Measurements from ENCODE around the gene SP3. TPM values are rescaled to one million over a fixed set of nuclear protein-coding genes. Genes with fewer than 3 reads are reported as not detected.
"Not testable (repeated sequence)": the region's sequence is repeated elsewhere in the genome, so short reads cannot be mapped to it uniquely, and the experiment has no call there.

Gene SP3
- total RNA-seq, 2 experiments from 2014 or later: 80.5 to 84.0 TPM

- POLR2A ChIA-PET: interaction anchor here (0.6 kb wide), 1 partner anchor 45 kb away, joined by 5 read pairs; no protein-coding TSS in a partner anchor
- H3K36me3 Mint-ChIP-seq (ENCODE audit: low read depth): no peaks in the 10 kb centered on the region
- no peak for ATAC-seq
- H3K27me3 Mint-ChIP-seq: no peaks in the 10 kb centered on the region
- intact Hi-C loops (cut with micrococcal nuclease): no loop called here
- CTCF ChIA-PET: no interaction called here
- no peak for TF ChIP-seq CTCF (IDR thresholded peaks at IDR 0.05)
- no peaks in the 10 kb centered on the region for H3K9me3 Mint-ChIP-seq
- no peak overlapping the region for H3K27ac Mint-ChIP-seq
- no peak for DNase-seq
- peaks cover 25% of the 10 kb centered on the region for H3K4me1 Mint-ChIP-seq (ENCODE audit: low read depth)
- no peak overlapping the region for H3K4me3 Mint-ChIP-seq
These were observed 68.4 kb downstream of the SP3 start for GRCh38 chr2:173896755-173897154.

- Mint-ChIP-seq H3K36me3 (ENCODE audit: low read depth) (peaks cover 4% of the 10 kb centered on the region), H3K27ac (no peak overlapping the region), H3K4me3 (no peak overlapping the region), H3K9me3 (peaks cover 5% of the 10 kb centered on the region), H3K4me1 (ENCODE audit: low read depth) (peaks cover 10% of the 10 kb centered on the region), H3K27me3 (peaks cover 8% of the 10 kb centered on the region)
- ChIA-PET POLR2A (no interaction called here), CTCF (no interaction called here)
- ATAC-seq: no peak
- DNase-seq: no peak
- intact Hi-C loops (cut with micrococcal nuclease): no loop called here
- TF ChIP-seq CTCF (IDR thresholded peaks at IDR 0.05): no peak
These were observed 72.8 kb downstream of the SP3 start for GRCh38 chr2:173892341-173892740.

- peaks cover 8% of the 10 kb centered on the region for H3K27me3 Mint-ChIP-seq
- DNase-seq (no peak), ATAC-seq (no peak)
- POLR2A ChIA-PET: no interaction called here
- no peak overlapping the region for H3K27ac Mint-ChIP-seq
- no peak for TF ChIP-seq CTCF (IDR thresholded peaks at IDR 0.05)
- H3K4me3 Mint-ChIP-seq: no peak overlapping the region
- peaks cover 5% of the 10 kb centered on the region for H3K9me3 Mint-ChIP-seq
- CTCF ChIA-PET: no interaction called here
- intact Hi-C loops (cut with micrococcal nuclease): no loop called here
- H3K4me1 Mint-ChIP-seq (ENCODE audit: low read depth): peaks cover 10% of the 10 kb centered on the region
- peaks cover 4% of the 10 kb centered on the region for H3K36me3 Mint-ChIP-seq (ENCODE audit: low read depth)
These were observed 73.7 kb downstream of the SP3 start for GRCh38 chr2:173891315-173892037.

GRCh38 chr2:173889464-173889863, 75.7 kb downstream of the SP3 start:
- H3K36me3 Mint-ChIP-seq (ENCODE audit: low read depth); DNase-seq; ATAC-seq; H3K4me1 Mint-ChIP-seq (ENCODE audit: low read depth); CTCF ChIA-PET; H3K27ac Mint-ChIP-seq; H3K9me3 Mint-ChIP-seq; H3K4me3 Mint-ChIP-seq; POLR2A ChIA-PET: not testable (repeated sequence)
- peaks cover 13% of the 10 kb centered on the region for H3K27me3 Mint-ChIP-seq
- intact Hi-C loops (cut with micrococcal nuclease): loop anchor here (10.0 kb wide), 1 partner anchor 145 kb away; no protein-coding TSS in a partner anchor

- ChIA-PET POLR2A (no interaction called here), CTCF (interaction anchor here (2.9 kb wide), 1 partner anchor 455 kb away, joined by 10 read pairs; no protein-coding TSS in a partner anchor)
- Mint-ChIP-seq H3K36me3 (ENCODE audit: low read depth) (peaks cover 4% of the 10 kb centered on the region), H3K27me3 (peaks cover 15% of the 10 kb centered on the region), H3K27ac (no peak overlapping the region), H3K9me3 (peaks cover 5% of the 10 kb centered on the region), H3K4me3 (no peak overlapping the region), H3K4me1 (ENCODE audit: low read depth) (no peaks in the 10 kb centered on the region)
- intact Hi-C loops (cut with micrococcal nuclease): loop anchor here (10.0 kb wide), 1 partner anchor 148 kb away; no protein-coding TSS in a partner anchor
- ATAC-seq: no peak
- no peak for DNase-seq
- TF ChIP-seq CTCF (IDR thresholded peaks at IDR 0.05): no peak
These were observed 78.6 kb downstream of the SP3 start for GRCh38 chr2:173886613-173887012.

Data from activated CD8-positive, alpha-beta T cell treated with anti-CD3 and anti-CD28 coated beads for 36 hours (primary cell).